ENCODE data around the gene ARHGAP29.

ARHGAP29 gene

GRCh38 chr1:94247138-94248094 is 10.0 kb upstream of the ARHGAP29 start:
- peaks cover 23 to 49% of the 10 kb centered on the region in 2 donors for H3K27me3 ChIP-seq (ENCODE audit: control insufficient read depth in 2 of 2, insufficient read depth in 2 of 2, low read length in 2 of 2)
- no peaks in the 10 kb centered on the region for H3K9me3 ChIP-seq (ENCODE audit: control insufficient read depth in 2 of 2, low read length in 2 of 2)
- H3K36me3 ChIP-seq (ENCODE audit: control insufficient read depth in 2 of 2, insufficient read depth in 2 of 2, low read length in 2 of 2), result no peaks in the 10 kb centered on the region
- peak overlapping the region; percentile 26 to 66 for H3K9ac ChIP-seq (ENCODE audit: low read depth in 1 of 2, low read length in 2 of 2)
- peaks cover 5 to 8% of the 10 kb centered on the region in 2 donors for H3K4me1 ChIP-seq (ENCODE audit: control insufficient read depth in 2 of 2, insufficient read depth in 2 of 2, low read length in 2 of 2)
- H3K4me3 ChIP-seq (ENCODE audit: low read length in 2 of 2), result peak overlapping the region; percentile 63 to 69
- H3K27ac ChIP-seq (ENCODE audit: low read depth in 2 of 2, low read length in 2 of 2), result peak overlapping the region; percentile 10 to 43

DNA sequence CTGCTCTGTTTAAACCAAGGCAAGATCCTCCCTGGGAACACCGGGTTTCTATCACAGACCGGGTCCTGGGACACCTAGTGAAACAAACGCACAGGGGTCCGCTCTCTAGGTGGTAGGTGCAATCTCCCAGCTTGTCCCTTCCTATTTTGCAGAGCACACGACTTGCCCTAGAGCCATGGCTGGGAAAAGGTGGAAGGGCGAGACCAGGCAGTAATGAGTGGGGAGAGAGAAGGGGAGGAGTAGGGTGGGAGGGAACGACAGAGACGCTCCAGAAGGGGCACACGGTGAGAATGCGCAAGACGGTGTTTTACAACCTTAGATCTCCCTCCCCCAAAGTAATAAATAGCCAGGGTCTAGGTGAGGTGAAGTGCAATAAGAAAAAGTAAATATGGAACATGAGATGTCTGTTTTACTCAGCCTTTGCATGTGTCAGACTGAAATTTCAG is 9.3 kb upstream of the ARHGAP29 start:
- Histone ChIP-seq H3K9me3 (ENCODE audit: control insufficient read depth in 2 of 2, low read length in 2 of 2) (peaks cover 0 to 2% of the 10 kb centered on the region in 2 donors), H3K27ac (ENCODE audit: low read depth in 2 of 2, low read length in 2 of 2) (peak overlapping the region; percentile 10 to 39), H3K36me3 (ENCODE audit: control insufficient read depth in 2 of 2, insufficient read depth in 2 of 2, low read length in 2 of 2) (no peaks in the 10 kb centered on the region), H3K4me3 (ENCODE audit: low read length in 2 of 2) (peak overlapping the region; percentile 63 to 69), H3K27me3 (ENCODE audit: control insufficient read depth in 2 of 2, insufficient read depth in 2 of 2, low read length in 2 of 2) (peaks cover 26 to 54% of the 10 kb centered on the region in 2 donors), H3K9ac (ENCODE audit: low read depth in 1 of 2, low read length in 2 of 2) (peak overlapping the region; percentile 26 to 66), H3K4me1 (ENCODE audit: control insufficient read depth in 2 of 2, insufficient read depth in 2 of 2, low read length in 2 of 2) (peaks cover 5 to 8% of the 10 kb centered on the region in 2 donors)

GRCh38 chr1:94245747-94246438 is 8.5 kb upstream of the ARHGAP29 start:
- Histone ChIP-seq H3K27me3 (ENCODE audit: control insufficient read depth in 2 of 2, insufficient read depth in 2 of 2, low read length in 2 of 2) (peaks cover 22 to 55% of the 10 kb centered on the region in 2 donors), H3K27ac (ENCODE audit: low read depth in 2 of 2, low read length in 2 of 2) (no peak overlapping the region), H3K9me3 (ENCODE audit: control insufficient read depth in 2 of 2, low read length in 2 of 2) (peaks cover 0 to 2% of the 10 kb centered on the region in 2 donors), H3K4me1 (ENCODE audit: control insufficient read depth in 2 of 2, insufficient read depth in 2 of 2, low read length in 2 of 2) (peaks cover 5 to 8% of the 10 kb centered on the region in 2 donors), H3K36me3 (ENCODE audit: control insufficient read depth in 2 of 2, insufficient read depth in 2 of 2, low read length in 2 of 2) (no peaks in the 10 kb centered on the region), H3K4me3 (ENCODE audit: low read length in 2 of 2) (no peak overlapping the region), H3K9ac (ENCODE audit: low read depth in 1 of 2, low read length in 2 of 2) (no peak overlapping the region)

GRCh38 chr1:94244816-94245215 is 7.4 kb upstream of the ARHGAP29 start:
- Histone ChIP-seq H3K9me3 (ENCODE audit: control insufficient read depth in 2 of 2, low read length in 2 of 2) (peaks cover 0 to 2% of the 10 kb centered on the region in 2 donors), H3K27me3 (ENCODE audit: control insufficient read depth in 2 of 2, insufficient read depth in 2 of 2, low read length in 2 of 2) (peaks cover 25 to 49% of the 10 kb centered on the region in 2 donors), H3K27ac (ENCODE audit: low read depth in 2 of 2, low read length in 2 of 2) (no peak overlapping the region), H3K4me1 (ENCODE audit: control insufficient read depth in 2 of 2, insufficient read depth in 2 of 2, low read length in 2 of 2) (peaks cover 5 to 8% of the 10 kb centered on the region in 2 donors), H3K9ac (ENCODE audit: low read depth in 1 of 2, low read length in 2 of 2) (no peak overlapping the region), H3K4me3 (ENCODE audit: low read length in 2 of 2) (no peak overlapping the region), H3K36me3 (ENCODE audit: control insufficient read depth in 2 of 2, insufficient read depth in 2 of 2, low read length in 2 of 2) (no peaks in the 10 kb centered on the region)

DNA sequence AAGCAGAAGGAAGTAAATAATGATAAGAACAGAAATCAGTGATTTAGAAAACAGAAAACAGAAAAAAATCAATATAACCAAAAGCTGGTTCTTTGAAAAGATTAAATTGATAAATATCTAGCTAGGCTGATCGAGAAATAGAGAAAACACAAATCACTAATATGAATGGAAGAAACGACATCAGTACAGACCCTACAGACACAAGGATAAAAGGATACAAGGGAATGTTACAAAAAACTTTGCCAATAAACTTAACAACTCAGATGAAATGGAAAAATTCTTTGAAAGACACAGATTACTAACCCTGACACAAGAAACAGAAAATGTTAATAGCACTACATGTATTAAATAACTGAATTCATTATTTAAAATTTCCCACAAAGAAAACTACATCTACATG is 6.3 kb upstream of the ARHGAP29 start:
- peaks cover 0 to 2% of the 10 kb centered on the region in 2 donors for H3K9me3 ChIP-seq (ENCODE audit: control insufficient read depth in 2 of 2, low read length in 2 of 2)
- H3K9ac ChIP-seq (ENCODE audit: low read depth in 1 of 2, low read length in 2 of 2), result no peak overlapping the region
- no peak overlapping the region for H3K27ac ChIP-seq (ENCODE audit: low read depth in 2 of 2, low read length in 2 of 2)

DNA sequence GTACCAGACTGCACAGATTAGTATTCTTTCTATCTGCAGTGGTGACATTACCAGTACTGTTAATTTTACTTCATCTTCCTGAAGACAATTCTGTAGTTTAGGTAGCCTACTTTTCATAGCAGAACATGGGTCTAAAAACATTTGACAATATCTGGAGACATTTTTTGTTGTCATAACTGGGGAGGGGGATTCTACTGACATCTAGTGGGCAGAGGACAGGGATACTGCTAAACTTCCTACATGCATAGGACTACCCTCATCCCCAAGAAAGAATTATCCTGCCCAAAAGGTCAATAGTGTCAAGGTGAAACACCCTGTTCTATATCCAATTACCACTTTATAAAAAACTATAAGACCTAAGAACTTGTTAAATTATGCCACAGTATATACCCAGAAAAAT is 3.4 kb upstream of the ARHGAP29 start:
- peaks cover 3 to 9% of the 10 kb centered on the region in 2 donors for H3K4me1 ChIP-seq (ENCODE audit: control insufficient read depth in 2 of 2, insufficient read depth in 2 of 2, low read length in 2 of 2)
- H3K27ac ChIP-seq (ENCODE audit: low read depth in 2 of 2, low read length in 2 of 2), result no peak overlapping the region
- H3K36me3 ChIP-seq (ENCODE audit: control insufficient read depth in 2 of 2, insufficient read depth in 2 of 2, low read length in 2 of 2), result no peaks in the 10 kb centered on the region
- H3K4me3 ChIP-seq (ENCODE audit: low read length in 2 of 2), result no peak overlapping the region
- H3K27me3 ChIP-seq (ENCODE audit: control insufficient read depth in 2 of 2, insufficient read depth in 2 of 2, low read length in 2 of 2), result peaks cover 39 to 53% of the 10 kb centered on the region in 2 donors
- H3K9ac ChIP-seq (ENCODE audit: low read depth in 1 of 2, low read length in 2 of 2), result no peak overlapping the region
- peaks cover 0 to 2% of the 10 kb centered on the region in 2 donors for H3K9me3 ChIP-seq (ENCODE audit: control insufficient read depth in 2 of 2, low read length in 2 of 2)

More for the DNA sequence above, 6.3 kb upstream of the ARHGAP29 start:
- H3K4me1 ChIP-seq (ENCODE audit: control insufficient read depth in 2 of 2, insufficient read depth in 2 of 2, low read length in 2 of 2), result peaks cover 5 to 8% of the 10 kb centered on the region in 2 donors
- no peaks in the 10 kb centered on the region for H3K36me3 ChIP-seq (ENCODE audit: control insufficient read depth in 2 of 2, insufficient read depth in 2 of 2, low read length in 2 of 2)
- peaks cover 31 to 53% of the 10 kb centered on the region in 2 donors for H3K27me3 ChIP-seq (ENCODE audit: control insufficient read depth in 2 of 2, insufficient read depth in 2 of 2, low read length in 2 of 2)
- no peak overlapping the region for H3K4me3 ChIP-seq (ENCODE audit: low read length in 2 of 2)

DNA sequence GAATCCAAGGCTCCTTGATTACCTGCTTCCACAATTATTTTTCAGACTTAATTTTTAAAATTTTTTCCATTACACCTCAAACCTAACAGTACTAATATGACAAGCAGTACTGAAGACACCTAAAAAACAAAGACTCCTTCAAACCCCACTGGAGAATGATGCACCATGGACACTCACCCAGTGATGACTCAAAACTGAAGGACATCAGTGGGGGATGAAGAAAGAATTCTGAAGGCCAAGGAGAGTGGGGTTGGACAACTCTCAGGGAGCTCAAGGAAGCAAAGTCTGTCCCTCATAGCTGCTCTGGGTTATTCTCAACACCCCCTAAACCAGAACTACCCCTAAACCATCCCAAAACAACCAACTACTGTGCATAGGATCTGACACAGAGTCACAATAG is 2.4 kb upstream of the ARHGAP29 start:
- H3K27me3 ChIP-seq (ENCODE audit: control insufficient read depth in 2 of 2, insufficient read depth in 2 of 2, low read length in 2 of 2), result peaks cover 41 to 58% of the 10 kb centered on the region in 2 donors
- H3K27ac ChIP-seq (ENCODE audit: low read depth in 2 of 2, low read length in 2 of 2), result no peak overlapping the region
- H3K4me3 ChIP-seq (ENCODE audit: low read length in 2 of 2), result no peak overlapping the region
- H3K36me3 ChIP-seq (ENCODE audit: control insufficient read depth in 2 of 2, insufficient read depth in 2 of 2, low read length in 2 of 2), result no peaks in the 10 kb centered on the region
- H3K9ac ChIP-seq (ENCODE audit: low read depth in 1 of 2, low read length in 2 of 2), result no peak overlapping the region
- H3K9me3 ChIP-seq (ENCODE audit: control insufficient read depth in 2 of 2, low read length in 2 of 2), result peaks cover 0 to 2% of the 10 kb centered on the region in 2 donors
- H3K4me1 ChIP-seq (ENCODE audit: control insufficient read depth in 2 of 2, insufficient read depth in 2 of 2, low read length in 2 of 2), result peaks cover 3 to 9% of the 10 kb centered on the region in 2 donors

DNA sequence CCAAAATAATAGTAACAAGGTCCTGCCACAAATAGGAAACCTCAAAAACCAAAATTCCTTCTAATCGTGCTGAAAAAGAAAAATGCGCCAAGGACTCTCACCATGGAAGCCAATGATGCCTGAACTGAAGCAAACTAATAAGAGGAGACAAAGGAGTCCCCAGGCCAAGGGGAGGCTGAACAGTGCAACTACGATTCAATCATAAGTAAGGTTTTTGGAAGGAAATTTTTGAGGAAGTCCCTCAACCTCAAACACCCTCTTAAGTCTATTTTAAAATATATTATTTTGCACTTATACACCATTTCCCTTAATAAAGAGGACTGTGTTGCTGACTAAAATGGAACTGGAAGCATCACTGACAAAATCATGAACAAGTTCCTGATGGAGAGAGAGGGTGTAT is 1.7 kb upstream of the ARHGAP29 start:
- peaks cover 3 to 9% of the 10 kb centered on the region in 2 donors for H3K4me1 ChIP-seq (ENCODE audit: control insufficient read depth in 2 of 2, insufficient read depth in 2 of 2, low read length in 2 of 2)
- no peaks in the 10 kb centered on the region for H3K36me3 ChIP-seq (ENCODE audit: control insufficient read depth in 2 of 2, insufficient read depth in 2 of 2, low read length in 2 of 2)
- no peak overlapping the region for H3K27ac ChIP-seq (ENCODE audit: low read depth in 2 of 2, low read length in 2 of 2)
- no peak overlapping the region for H3K9ac ChIP-seq (ENCODE audit: low read depth in 1 of 2, low read length in 2 of 2)
- H3K4me3 ChIP-seq (ENCODE audit: low read length in 2 of 2), result no peak overlapping the region
- peaks cover 0 to 2% of the 10 kb centered on the region in 2 donors for H3K9me3 ChIP-seq (ENCODE audit: control insufficient read depth in 2 of 2, low read length in 2 of 2)
- H3K27me3 ChIP-seq (ENCODE audit: control insufficient read depth in 2 of 2, insufficient read depth in 2 of 2, low read length in 2 of 2), result peaks cover 41 to 57% of the 10 kb centered on the region in 2 donors

DNA sequence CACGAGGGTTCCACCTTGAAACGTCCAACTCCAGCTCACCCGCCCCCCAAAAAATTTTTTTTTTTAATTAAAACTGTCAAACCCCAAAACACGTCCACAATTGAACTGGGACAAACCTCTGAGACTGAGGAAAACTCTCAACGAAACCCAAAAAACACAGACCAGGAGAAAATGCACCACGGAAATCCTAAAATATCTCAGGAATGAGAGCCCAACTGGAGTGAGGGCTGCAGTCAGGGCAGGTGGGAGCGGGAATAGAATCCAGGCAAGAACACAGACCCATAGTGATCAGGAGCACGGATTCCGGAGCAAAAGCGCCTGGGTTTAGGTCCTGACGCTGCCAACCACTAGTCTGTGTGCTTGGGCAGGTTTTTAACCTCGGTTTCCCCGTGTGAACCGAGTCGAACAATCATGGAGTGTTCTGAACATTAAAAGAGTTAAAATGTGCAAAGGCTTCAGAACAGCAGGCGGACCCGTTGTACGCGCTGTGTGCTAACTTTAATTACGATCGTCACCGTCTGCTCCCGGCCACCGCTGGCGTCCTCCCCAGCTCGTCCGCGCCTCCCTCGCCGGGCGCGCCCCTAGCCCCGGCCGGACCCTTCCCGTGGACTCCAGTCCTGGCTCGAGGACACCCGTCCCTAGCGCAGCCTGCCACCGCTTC is 624 bp downstream of the ARHGAP29 start:
- peak overlapping the region; percentile 59 to 68 for H3K4me3 ChIP-seq (ENCODE audit: low read length in 2 of 2)
- no peaks in the 10 kb centered on the region for H3K36me3 ChIP-seq (ENCODE audit: control insufficient read depth in 2 of 2, insufficient read depth in 2 of 2, low read length in 2 of 2)
- peak overlapping the region; percentile 53 to 74 for H3K9ac ChIP-seq (ENCODE audit: low read depth in 1 of 2, low read length in 2 of 2)
- H3K9me3 ChIP-seq (ENCODE audit: control insufficient read depth in 2 of 2, low read length in 2 of 2), result no peaks in the 10 kb centered on the region
- H3K4me1 ChIP-seq (ENCODE audit: control insufficient read depth in 2 of 2, insufficient read depth in 2 of 2, low read length in 2 of 2), result peaks cover 3 to 9% of the 10 kb centered on the region in 2 donors
- peaks cover 44 to 58% of the 10 kb centered on the region in 2 donors for H3K27me3 ChIP-seq (ENCODE audit: control insufficient read depth in 2 of 2, insufficient read depth in 2 of 2, low read length in 2 of 2)
- H3K27ac ChIP-seq (ENCODE audit: low read depth in 2 of 2, low read length in 2 of 2), result peak overlapping the region; percentile 49 to 63

All from mucosa of rectum (tissue), 2 donors.